ENCODE results near the gene CXCL12.

Gene CXCL12

GRCh38 chr10:44392420-44392819 lies 7.5 kb upstream of the CXCL12 start:
- 0 out of 2 replicates have a peak, but pooled peaks cover 2% of the 10 kb centered on the region for H3K27me3 ChIP-seq (ENCODE audit: insufficient read depth, low read length)
- H3K4me1 ChIP-seq (ENCODE audit: insufficient read depth, low read length), result peaks cover 9% of the 10 kb centered on the region; the same call in 1 of the 2 replicates
- no peak overlapping the region for H3K4me3 ChIP-seq (ENCODE audit: low read length)
- 97% methylated on average over 3 of the region's 3 CpGs for WGBS
- no peak overlapping the region for H3K9ac ChIP-seq (ENCODE audit: low read depth, low read length)
- H3K27ac ChIP-seq (ENCODE audit: low read depth, low read length), result no peak overlapping the region
- no peaks in the 10 kb centered on the region for H3K36me3 ChIP-seq (ENCODE audit: insufficient read depth, low read length)
- H3K9me3 ChIP-seq (ENCODE audit: insufficient read depth, low read depth, low read length), result no peaks in the 10 kb centered on the region

GRCh38 chr10:44391981-44392380 lies 7.1 kb upstream of the CXCL12 start:
- Histone ChIP-seq H3K27ac (ENCODE audit: low read depth, low read length) (no peak overlapping the region), H3K9ac (ENCODE audit: low read depth, low read length) (no peak overlapping the region), H3K9me3 (ENCODE audit: insufficient read depth, low read depth, low read length) (no peaks in the 10 kb centered on the region), H3K27me3 (ENCODE audit: insufficient read depth, low read length) (peaks cover 4% of the 10 kb centered on the region), H3K4me1 (ENCODE audit: insufficient read depth, low read length) (peaks cover 8% of the 10 kb centered on the region; the same call in 1 of the 2 replicates), H3K4me3 (ENCODE audit: low read length) (no peak overlapping the region), H3K36me3 (ENCODE audit: insufficient read depth, low read length) (no peaks in the 10 kb centered on the region)
- WGBS, result 90% methylated on average over 2 of the region's 2 CpGs

GRCh38 chr10:44390585-44391072 lies 5.7 kb upstream of the CXCL12 start:
- Histone ChIP-seq H3K9me3 (ENCODE audit: insufficient read depth, low read depth, low read length) (no peaks in the 10 kb centered on the region), H3K27ac (ENCODE audit: low read depth, low read length) (no peak overlapping the region), H3K9ac (ENCODE audit: low read depth, low read length) (no peak overlapping the region), H3K36me3 (ENCODE audit: insufficient read depth, low read length) (no peaks in the 10 kb centered on the region), H3K4me1 (ENCODE audit: insufficient read depth, low read length) (peaks cover 2% of the 10 kb centered on the region; the same call in 1 of the 2 replicates), H3K4me3 (ENCODE audit: low read length) (no peak overlapping the region), H3K27me3 (ENCODE audit: insufficient read depth, low read length) (peaks cover 15% of the 10 kb centered on the region)
- WGBS, result 93% methylated on average over 3 of the region's 3 CpGs

- Histone ChIP-seq H3K9ac (ENCODE audit: low read depth, low read length) (no peak overlapping the region), H3K4me3 (ENCODE audit: low read length) (no peak overlapping the region), H3K27me3 (ENCODE audit: insufficient read depth, low read length) (peaks cover 24% of the 10 kb centered on the region), H3K27ac (ENCODE audit: low read depth, low read length) (no peak overlapping the region), H3K4me1 (ENCODE audit: insufficient read depth, low read length) (peaks cover 2% of the 10 kb centered on the region; the same call in 1 of the 2 replicates), H3K9me3 (ENCODE audit: insufficient read depth, low read depth, low read length) (no peaks in the 10 kb centered on the region), H3K36me3 (ENCODE audit: insufficient read depth, low read length) (no peaks in the 10 kb centered on the region)
- 96% methylated on average over 1 of the region's 2 CpGs for WGBS
These were observed 4.7 kb upstream of the CXCL12 start for GRCh38 chr10:44389556-44389955.

GRCh38 chr10:44389150-44389549 lies 4.3 kb upstream of the CXCL12 start:
- peaks cover 2% of the 10 kb centered on the region; the same call in 1 of the 2 replicates for H3K4me1 ChIP-seq (ENCODE audit: insufficient read depth, low read length)
- WGBS, result 90% methylated on average over 4 of the region's 4 CpGs
- H3K27ac ChIP-seq (ENCODE audit: low read depth, low read length), result no peak overlapping the region
- H3K9ac ChIP-seq (ENCODE audit: low read depth, low read length), result no peak overlapping the region
- H3K9me3 ChIP-seq (ENCODE audit: insufficient read depth, low read depth, low read length), result no peaks in the 10 kb centered on the region
- no peaks in the 10 kb centered on the region for H3K36me3 ChIP-seq (ENCODE audit: insufficient read depth, low read length)
- no peak overlapping the region for H3K4me3 ChIP-seq (ENCODE audit: low read length)
- H3K27me3 ChIP-seq (ENCODE audit: insufficient read depth, low read length), result peaks cover 28% of the 10 kb centered on the region

- Histone ChIP-seq H3K4me1 (ENCODE audit: insufficient read depth, low read length) (peaks cover 2% of the 10 kb centered on the region; the same call in 1 of the 2 replicates), H3K9ac (ENCODE audit: low read depth, low read length) (no peak overlapping the region), H3K9me3 (ENCODE audit: insufficient read depth, low read depth, low read length) (no peaks in the 10 kb centered on the region), H3K27ac (ENCODE audit: low read depth, low read length) (no peak overlapping the region), H3K36me3 (ENCODE audit: insufficient read depth, low read length) (no peaks in the 10 kb centered on the region), H3K27me3 (ENCODE audit: insufficient read depth, low read length) (peaks cover 33% of the 10 kb centered on the region), H3K4me3 (ENCODE audit: low read length) (no peak overlapping the region)
- WGBS, result 92% methylated on average over 6 of the region's 6 CpGs
These were observed 3.7 kb upstream of the CXCL12 start for GRCh38 chr10:44388641-44389040.

- Histone ChIP-seq H3K4me3 (ENCODE audit: low read length) (no peak overlapping the region), H3K4me1 (ENCODE audit: insufficient read depth, low read length) (peaks cover 4% of the 10 kb centered on the region), H3K27ac (ENCODE audit: low read depth, low read length) (no peak overlapping the region), H3K27me3 (ENCODE audit: insufficient read depth, low read length) (peaks cover 41% of the 10 kb centered on the region), H3K9ac (ENCODE audit: low read depth, low read length) (no peak overlapping the region), H3K36me3 (ENCODE audit: insufficient read depth, low read length) (no peaks in the 10 kb centered on the region), H3K9me3 (ENCODE audit: insufficient read depth, low read depth, low read length) (no peaks in the 10 kb centered on the region)
- 83% methylated on average over 7 of the region's 7 CpGs for WGBS
These were observed 3.0 kb upstream of the CXCL12 start for GRCh38 chr10:44387853-44388251.

GRCh38 chr10:44386546-44387052 lies 1.7 kb upstream of the CXCL12 start:
- Histone ChIP-seq H3K4me1 (ENCODE audit: insufficient read depth, low read length) (peaks cover 17% of the 10 kb centered on the region), H3K36me3 (ENCODE audit: insufficient read depth, low read length) (no peaks in the 10 kb centered on the region), H3K27ac (ENCODE audit: low read depth, low read length) (no peak overlapping the region), H3K9me3 (ENCODE audit: insufficient read depth, low read depth, low read length) (no peaks in the 10 kb centered on the region), H3K9ac (ENCODE audit: low read depth, low read length) (no peak overlapping the region), H3K27me3 (ENCODE audit: insufficient read depth, low read length) (peaks cover 45% of the 10 kb centered on the region), H3K4me3 (ENCODE audit: low read length) (no peak overlapping the region)
- 6% methylated on average over 35 of the region's 35 CpGs for WGBS

- H3K36me3 ChIP-seq (ENCODE audit: insufficient read depth, low read length), result no peaks in the 10 kb centered on the region
- H3K27ac ChIP-seq (ENCODE audit: low read depth, low read length), result no peak overlapping the region
- H3K9me3 ChIP-seq (ENCODE audit: insufficient read depth, low read depth, low read length), result no peaks in the 10 kb centered on the region
- H3K4me1 ChIP-seq (ENCODE audit: insufficient read depth, low read length), result peaks cover 24% of the 10 kb centered on the region
- H3K4me3 ChIP-seq (ENCODE audit: low read length), result peak overlapping the region; percentile 58
- WGBS, result 17% methylated on average over 50 of the region's 50 CpGs
- no peak overlapping the region for H3K9ac ChIP-seq (ENCODE audit: low read depth, low read length)
- peaks cover 45% of the 10 kb centered on the region for H3K27me3 ChIP-seq (ENCODE audit: insufficient read depth, low read length)
These were observed 972 bp upstream of the CXCL12 start for GRCh38 chr10:44385696-44386441.

- peaks cover 45% of the 10 kb centered on the region for H3K27me3 ChIP-seq (ENCODE audit: insufficient read depth, low read length)
- H3K4me1 ChIP-seq (ENCODE audit: insufficient read depth, low read length), result peaks cover 33% of the 10 kb centered on the region
- WGBS, result under 1% methylated on average over 48 of the region's 48 CpGs
- no peak overlapping the region for H3K27ac ChIP-seq (ENCODE audit: low read depth, low read length)
- peak overlapping the region; percentile 54 for H3K9ac ChIP-seq (ENCODE audit: low read depth, low read length)
- peak overlapping the region; percentile 72 for H3K4me3 ChIP-seq (ENCODE audit: low read length)
- peaks cover 11% of the 10 kb centered on the region for H3K36me3 ChIP-seq (ENCODE audit: insufficient read depth, low read length)
- H3K9me3 ChIP-seq (ENCODE audit: insufficient read depth, low read depth, low read length), result no peaks in the 10 kb centered on the region
These were observed 284 bp downstream of the CXCL12 start for GRCh38 chr10:44384601-44385025.

- peak overlapping the region; percentile 72 for H3K4me3 ChIP-seq (ENCODE audit: low read length)
- H3K9ac ChIP-seq (ENCODE audit: low read depth, low read length), result peak overlapping the region; percentile 54
- no peaks in the 10 kb centered on the region for H3K9me3 ChIP-seq (ENCODE audit: insufficient read depth, low read depth, low read length)
- H3K27me3 ChIP-seq (ENCODE audit: insufficient read depth, low read length), result peaks cover 43% of the 10 kb centered on the region
- 1% methylated on average over 63 of the region's 63 CpGs for WGBS
- H3K4me1 ChIP-seq (ENCODE audit: insufficient read depth, low read length), result peaks cover 33% of the 10 kb centered on the region
- H3K27ac ChIP-seq (ENCODE audit: low read depth, low read length), result no peak overlapping the region
- peaks cover 17% of the 10 kb centered on the region for H3K36me3 ChIP-seq (ENCODE audit: insufficient read depth, low read length)
These were observed 922 bp downstream of the CXCL12 start for GRCh38 chr10:44383749-44384600.
